Activated T-cell treated with anti-CD3 and anti-CD28 coated beads for 4 hours (primary cell): Measurements from ENCODE around the gene SLC25A27.

ENCODE experiments used
- DNase-seq: peaks from one replicate; pipeline ENCODE4 v3.0.0-alpha.2; 2020

Gene SLC25A27

DNA sequence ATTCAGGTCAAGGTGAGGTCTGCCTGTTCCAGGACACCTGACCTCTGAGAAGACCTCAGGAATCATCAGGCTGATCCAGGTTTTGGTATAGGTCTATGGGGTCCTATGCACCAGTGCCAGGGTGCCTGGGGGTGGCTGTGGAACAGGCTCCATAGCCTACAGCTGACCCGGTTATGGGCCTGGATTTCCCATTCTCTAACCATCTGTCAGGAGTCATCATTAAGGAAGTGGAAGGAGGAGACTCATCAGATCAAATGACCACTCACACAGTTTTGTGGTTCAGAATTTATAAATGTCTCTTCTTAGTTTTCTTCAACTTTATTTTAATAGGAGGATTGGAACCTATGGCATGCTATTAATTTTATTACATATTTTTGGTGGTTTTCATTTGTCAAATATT, 67.6 kb downstream of the SLC25A27 start:
- DNase-seq: no peak
